PC-9 (cell line): ENCODE results near the gene SYT8. TPM values are rescaled to one million over a fixed set of nuclear protein-coding genes. Genes with fewer than 3 reads are reported as not detected.

ENCODE experiments used
- BruUV-seq: library from RNA; stranded (reverse); fragments of 400-500 nt; replicated peaks from 2 replicates; lab custom pipeline; 2021; lab: Mats Ljungman, UMichigan
- CTCF ChIA-PET: fragments of 300-600 bp; sonication (Branson Sonifier 250); formaldehyde crosslinking; loops from one replicate; lab custom pipeline; 2022; ENCODE audit warnings: antibody characterized with exemption; lab: Charles Lee
- POLR2A ChIA-PET: fragments of 300-600 bp; sonication (Branson Sonifier 250); formaldehyde crosslinking; loops from one replicate; lab custom pipeline; 2022; ENCODE audit warnings: antibody characterized with exemption; ENCODE audit not compliant: unreplicated experiment; lab: Charles Lee
- DNase-seq, 2 experiments: peaks; one replicate each; pipeline versions ENCODE4 v3.0.0 to v3.0.0-alpha.2; 2015 to 2022; ENCODE audit warnings: mixed read lengths in 1 of 2
- H2AFZ ChIP-seq: fragments of 200-600 bp; sonication (generic); 2 replicates; pipeline ENCODE4 v1.8.1; 2017; ENCODE audit warnings: antibody characterized with exemption
- H3F3A ChIP-seq: fragments of 200-600 bp; sonication (generic); 2 replicates; pipeline ENCODE4 v1.8.1; 2017; ENCODE audit warnings: antibody characterized with exemption, mild to moderate bottlenecking, low read depth; ENCODE audit not compliant: insufficient read depth
- H3K27ac ChIP-seq: fragments of 200-600 bp; sonication (generic); 2 replicates; pipeline ENCODE4 v1.6.1; 2016; ENCODE audit warnings: mixed run types
- H3K27me3 ChIP-seq: fragments of 200-600 bp; sonication (generic); 2 replicates; pipeline ENCODE4 v1.6.1; 2016; ENCODE audit warnings: low read depth, mixed run types; ENCODE audit not compliant: insufficient read depth
- H3K36me3 ChIP-seq: fragments of 200-600 bp; sonication (generic); 2 replicates; pipeline ENCODE4 v1.6.1; 2016; ENCODE audit warnings: low read depth, mixed run types
- H3K4me1 ChIP-seq: fragments of 200-600 bp; sonication (generic); replicated peaks from 2 replicates; pipeline ENCODE4 v1.6.1; 2016; ENCODE audit warnings: mixed run types; ENCODE audit not compliant: insufficient read depth
- H3K4me2 ChIP-seq: fragments of 200-600 bp; sonication (generic); 2 replicates; pipeline ENCODE4 v1.6.1; 2017; ENCODE audit warnings: mixed run types
- H3K4me3 ChIP-seq: fragments of 200-600 bp; sonication (generic); 2 replicates; pipeline ENCODE4 v1.6.1; 2016; ENCODE audit warnings: mixed run types
- H3K79me2 ChIP-seq: fragments of 200-600 bp; sonication (generic); 2 replicates; pipeline ENCODE4 v1.6.1; 2017; ENCODE audit warnings: low read depth, mixed run types
- H3K9me2 ChIP-seq: fragments of 200-600 bp; sonication (generic); 2 replicates; pipeline ENCODE4 v1.8.1; 2017; ENCODE audit warnings: mild to moderate bottlenecking; ENCODE audit not compliant: insufficient read depth
- H3K9me3 ChIP-seq: fragments of 200-600 bp; sonication (generic); 2 replicates; pipeline ENCODE4 v1.8.1; 2016; ENCODE audit warnings: low read depth; ENCODE audit not compliant: insufficient read depth
- H4K20me1 ChIP-seq: fragments of 200-600 bp; sonication (generic); 2 replicates; pipeline ENCODE4 v1.8.1; 2017; ENCODE audit not compliant: insufficient read depth
- CTCF ChIP-seq: fragments of 200-600 bp; sonication (generic); conservative IDR thresholded peaks from 2 replicates; pipeline ENCODE4 v1.6.1; 2017; ENCODE audit warnings: mixed run types, antibody characterized with exemption, mild to moderate bottlenecking, moderate library complexity
- EZH2 ChIP-seq: fragments of 200-600 bp; sonication (generic); IDR thresholded peaks from 2 replicates; pipeline ENCODE4 v1.8.0; 2017; ENCODE audit warnings: antibody characterized with exemption, low read depth
- intact Hi-C: fragments of 100-400 bp; cut with micrococcal nuclease; formaldehyde crosslinking; loops from one replicate; pipeline ENCODE4 v1.10.0; 2022; ENCODE audit not compliant: unreplicated experiment
- total RNA-seq: library from RNA; stranded (reverse); gene quantifications from 2 replicates; pipeline ENCODE4 v1.2.3, GENCODE V29; 2021

Gene SYT8
- total RNA-seq, 1 experiment from 2014 or later, result 8.9 TPM

GRCh38 chr11:1838077-1838425 lies 3.3 kb downstream of the SYT8 start:
- no peak overlapping the region for H3K4me3 ChIP-seq
- no peaks in the 10 kb centered on the region for H4K20me1 ChIP-seq
- ChIA-PET CTCF (no interaction called here), POLR2A (no interaction called here)
- no peaks in the 10 kb centered on the region for H3K27me3 ChIP-seq
- H2AFZ ChIP-seq, result no peak overlapping the region
- no peaks in the 10 kb centered on the region for H3F3A ChIP-seq
- no peak for DNase-seq
- intact Hi-C loops, result no loop called here
- H3K4me1 ChIP-seq, result peaks cover 21% of the 10 kb centered on the region
- H3K36me3 ChIP-seq, result no peaks in the 10 kb centered on the region
- no peak overlapping the region for H3K27ac ChIP-seq
- BruUV-seq, result no TSS peak
- no peaks in the 10 kb centered on the region for H3K9me2 ChIP-seq
- peak; percentile 6; the same call in 1 of the 2 replicates for TF ChIP-seq CTCF
- no peak for TF ChIP-seq EZH2
- H3K79me2 ChIP-seq, result no peaks in the 10 kb centered on the region
- no peak overlapping the region for H3K4me2 ChIP-seq
- H3K9me3 ChIP-seq, result no peaks in the 10 kb centered on the region

DNA sequence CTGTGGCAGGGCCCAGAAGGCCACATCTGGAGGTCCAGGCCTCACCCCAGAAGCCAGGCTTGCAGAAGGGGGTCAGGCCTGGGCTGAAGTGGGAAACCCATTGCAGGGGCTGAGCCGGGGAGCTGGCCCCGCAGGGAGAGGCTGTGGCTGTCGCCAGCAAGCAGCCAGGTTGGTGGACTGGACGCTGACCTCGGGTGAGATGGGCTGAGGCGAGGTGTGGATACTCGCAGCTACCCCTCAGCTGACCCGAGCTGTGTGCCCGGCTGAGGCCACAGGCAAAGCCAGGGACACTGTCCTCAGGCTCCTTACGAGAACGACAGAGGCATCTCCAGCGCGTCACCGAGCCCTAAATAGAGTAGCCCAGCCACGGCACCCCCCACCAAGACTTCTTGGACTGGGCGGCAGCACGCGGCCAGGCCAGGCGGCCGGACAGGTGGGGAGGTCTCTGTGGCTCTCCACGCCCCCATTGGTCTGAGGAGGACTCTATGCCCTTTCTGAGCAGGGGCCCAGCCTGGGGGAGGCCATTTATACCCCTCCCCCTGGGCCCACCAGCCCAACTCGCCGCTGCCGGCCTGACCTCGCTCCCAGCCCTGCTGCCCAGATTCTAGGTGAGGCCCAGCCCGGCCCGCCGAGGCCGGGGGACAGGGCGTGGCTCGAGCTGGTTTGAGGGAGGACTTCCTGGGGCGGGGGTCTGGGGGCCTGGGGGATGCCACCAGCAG lies 3.8 kb downstream of the SYT8 start, which contains the start of gene TNNI2:
TSS of gene TNNI2 (plus strand) at position 556 of the 719 bp plus-strand sequence. CDS start 716 bp downstream, outside the sequence.
- POLR2A ChIA-PET, result no interaction called here

GRCh38 chr11:1839204-1839923 lies 4.6 kb downstream of the SYT8 start:
- Histone ChIP-seq H3K27ac (no peak overlapping the region), H3K4me2 (no peak overlapping the region), H3F3A (no peaks in the 10 kb centered on the region), H3K27me3 (no peaks in the 10 kb centered on the region), H3K36me3 (no peaks in the 10 kb centered on the region), H4K20me1 (no peaks in the 10 kb centered on the region), H3K4me1 (peaks cover 10% of the 10 kb centered on the region), H2AFZ (no peak overlapping the region), H3K9me3 (no peaks in the 10 kb centered on the region), H3K4me3 (no peak overlapping the region), H3K9me2 (no peaks in the 10 kb centered on the region), H3K79me2 (no peaks in the 10 kb centered on the region)
- ChIA-PET POLR2A (no interaction called here), CTCF (interaction anchor here (0.6 kb wide), 1 partner anchor 39 kb away, joined by 11 read pairs; no protein-coding TSS in a partner anchor)
- TF ChIP-seq CTCF, result no peak
- TF ChIP-seq EZH2, result no peak
- no TSS peak for BruUV-seq
- DNase-seq, result no peak
- intact Hi-C loops, result no loop called here

More for the DNA sequence above, 3.8 kb downstream of the SYT8 start, which contains the start of gene TNNI2:
- H4K20me1 ChIP-seq, result no peaks in the 10 kb centered on the region
- DNase-seq, result no peak
- intact Hi-C loops, result no loop called here
- H3K27ac ChIP-seq, result no peak within 1 kb of the TSS
- H3F3A ChIP-seq, result no peaks in the 10 kb centered on the region
- no peaks in the 10 kb centered on the region for H3K79me2 ChIP-seq
- H3K4me3 ChIP-seq, result no peak within 1 kb of the TSS
- H3K36me3 ChIP-seq, result no peaks in the 10 kb centered on the region
- TF ChIP-seq CTCF (no peak), EZH2 (no peak)
- peaks cover 16% of the 10 kb centered on the region for H3K4me1 ChIP-seq
- H3K4me2 ChIP-seq, result no peak within 1 kb of the TSS
- CTCF ChIA-PET, result no interaction called here
- no peak within 1 kb of the TSS for H2AFZ ChIP-seq
- H3K9me2 ChIP-seq, result no peaks in the 10 kb centered on the region
- no TSS peak for BruUV-seq
- no peaks in the 10 kb centered on the region for H3K27me3 ChIP-seq
- H3K9me3 ChIP-seq, result no peaks in the 10 kb centered on the region
